LoVo (cell line): Measurements from ENCODE around the gene MBD4.

Experiments
- DNase-seq: peaks from one replicate; pipeline ENCODE4 v3.0.0-alpha.2; 2016; ENCODE audit warnings: low spot score

MBD4 gene

DNA sequence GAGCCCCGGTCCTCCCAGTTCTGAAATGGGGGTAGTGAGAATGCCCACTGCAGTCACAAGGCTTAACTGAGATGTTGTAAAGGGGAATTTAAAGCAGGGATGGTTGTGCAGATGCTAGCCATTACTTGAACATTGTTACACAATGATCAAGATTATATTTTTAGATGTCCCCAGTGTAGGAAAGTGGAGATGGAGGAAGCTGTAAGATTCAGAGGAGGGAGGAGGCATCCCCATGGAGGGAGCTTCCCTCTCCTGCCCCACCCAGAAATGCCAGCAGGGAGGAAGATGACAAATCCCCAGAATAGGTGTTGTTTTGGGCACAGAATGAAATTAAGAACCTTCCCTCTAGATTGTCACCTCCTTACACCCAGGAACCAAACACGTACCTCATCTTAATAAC is 57.4 kb downstream of the MBD4 start:
- DNase-seq = no peak
